Cardiac septum (tissue), 1 donor: ENCODE measurements around the gene HHIPL1. TPM values are rescaled to one million over a fixed set of nuclear protein-coding genes. Genes with fewer than 3 reads are reported as not detected.
A peak's percentile ranks its signal among the peaks of the same experiment; 100 is the strongest.
"Not testable (repeated sequence)": the region's sequence is repeated elsewhere in the genome, so short reads cannot be mapped to it uniquely, and the experiment has no call there.

Experiments
- DNase-seq: peaks from one replicate; pipeline ENCODE4 v3.0.0-alpha.2; 2020; ENCODE audit warnings: low spot score
- intact Hi-C: fragments of 100-400 bp; cut with DNase I; formaldehyde crosslinking; loops from one replicate; pipeline ENCODE4 v1.14.0; 2022
- total RNA-seq: library from RNA; stranded (reverse); fragmentation: NEBNext Ultra II Directional; extraction: Animal tissue kit (Norgen Biotek cat#: 25700); gene quantifications from one replicate; pipeline ENCODE4 v1.2.1, GENCODE V29; 2021
- donor health status: DM: no; HTN: no; CAD: no.

Gene HHIPL1
- total RNA-seq, 1 donor from 2014 or later = 1.9 TPM

GRCh38 chr14:99628887-99629618 is 15.9 kb upstream of the HHIPL1 start:
- peak; percentile 82 for DNase-seq
- intact Hi-C loops = loop anchor here (1.0 kb wide), 1 partner anchor 111 kb away; no protein-coding TSS in a partner anchor

- intact Hi-C loops = no loop called here
- no peak for DNase-seq
These were observed 14.7 kb upstream of the HHIPL1 start for GRCh38 chr14:99630202-99630601.

GRCh38 chr14:99632410-99633035 is 12.4 kb upstream of the HHIPL1 start:
- intact Hi-C loops = no loop called here
- no peak for DNase-seq

- no peak for DNase-seq
These were observed 11.8 kb upstream of the HHIPL1 start for GRCh38 chr14:99633141-99633540.

GRCh38 chr14:99633918-99634317 is 11.0 kb upstream of the HHIPL1 start:
- no peak for DNase-seq
- intact Hi-C loops = no loop called here

More at GRCh38 chr14:99633141-99633540, 11.8 kb upstream of the HHIPL1 start:
- intact Hi-C loops = no loop called here

- no peak for DNase-seq
- intact Hi-C loops = no loop called here
These were observed 10.5 kb upstream of the HHIPL1 start for GRCh38 chr14:99634443-99634842.

GRCh38 chr14:99635116-99635515 is 9.8 kb upstream of the HHIPL1 start:
- DNase-seq = no peak
- intact Hi-C loops = no loop called here

- no peak for DNase-seq
These were observed 8.4 kb upstream of the HHIPL1 start for GRCh38 chr14:99636487-99636886.

GRCh38 chr14:99637624-99638023 is 7.3 kb upstream of the HHIPL1 start:
- DNase-seq = no peak
- intact Hi-C loops = no loop called here

More at GRCh38 chr14:99636487-99636886, 8.4 kb upstream of the HHIPL1 start:
- intact Hi-C loops = no loop called here

- DNase-seq, intact Hi-C loops: not testable (repeated sequence)
These were observed 2.2 kb upstream of the HHIPL1 start for GRCh38 chr14:99642771-99643170.

- intact Hi-C loops = no loop called here
- DNase-seq = no peak
These were observed 1.6 kb upstream of the HHIPL1 start for GRCh38 chr14:99643343-99643742.

- intact Hi-C loops = no loop called here
- DNase-seq = no peak
These were observed 818 bp upstream of the HHIPL1 start for GRCh38 chr14:99644035-99644587.

- intact Hi-C loops = no loop called here
- no peak for DNase-seq
These were observed 896 bp downstream of the HHIPL1 start for GRCh38 chr14:99645545-99646505.

- intact Hi-C loops = no loop called here
- no peak for DNase-seq
These were observed 2.5 kb downstream of the HHIPL1 start for GRCh38 chr14:99647411-99647810.

GRCh38 chr14:99648027-99648784 is 3.3 kb downstream of the HHIPL1 start:
- intact Hi-C loops = no loop called here
- no peak for DNase-seq

- DNase-seq = no peak
- intact Hi-C loops = no loop called here
These were observed 4.3 kb downstream of the HHIPL1 start for GRCh38 chr14:99649219-99649618.

GRCh38 chr14:99649643-99650042 is 4.7 kb downstream of the HHIPL1 start:
- intact Hi-C loops = no loop called here
- DNase-seq = no peak

GRCh38 chr14:99650189-99650588 is 5.3 kb downstream of the HHIPL1 start:
- intact Hi-C loops = no loop called here

More at GRCh38 chr14:99650189-99650588, 5.3 kb downstream of the HHIPL1 start:
- DNase-seq = no peak
